Measurements from ENCODE around the gene USP15. TPM values are rescaled to one million over a fixed set of nuclear protein-coding genes. Genes with fewer than 3 reads are reported as not detected.

Gene USP15
- total and polyA plus RNA-seq, 4 donors, result 16.3 to 102 (median 66.1) TPM

- intact Hi-C loops (cut with DNase I), result loop anchor here in 1 of 2 donors (10.0 kb wide), 1 partner anchor 80 kb away; no protein-coding TSS in a partner anchor
These were observed 34.2 kb downstream of the USP15 start for GRCh38 chr12:62294378-62294777.

GRCh38 chr12:62296001-62296400 is 35.8 kb downstream of the USP15 start:
- WGBS, 2 donors, result 94% methylated on average over 2 of the region's 2 CpGs
- H3K4me3 ChIP-seq (ENCODE audit: low read length in 2 of 2), result no peak overlapping the region
- H3K9me3 ChIP-seq (ENCODE audit: control insufficient read depth, low read length), result peaks cover 2% of the 10 kb centered on the region
- H3K36me3 ChIP-seq (ENCODE audit: control insufficient read depth in 1 of 2, insufficient read depth in 2 of 2, low read length in 1 of 2), result peaks cover 0 to 2% of the 10 kb centered on the region in 2 donors
- intact Hi-C loops (cut with DNase I), result loop anchor here in 1 of 2 donors (10.0 kb wide), 1 partner anchor 79 kb away; no protein-coding TSS in a partner anchor
- DNase-seq (no peak), ATAC-seq (ENCODE audit: low FRiP score) (no peak)
- no peak overlapping the region for H3K27ac ChIP-seq (ENCODE audit: low read depth in 1 of 2, low read length in 2 of 2)
- peaks cover 0 to 2% of the 10 kb centered on the region in 2 donors for H3K4me1 ChIP-seq (ENCODE audit: control insufficient read depth in 1 of 2, insufficient read depth in 2 of 2, low read length in 2 of 2)
- H3K27me3 ChIP-seq (ENCODE audit: control insufficient read depth in 1 of 2, insufficient read depth in 2 of 2, low read length in 1 of 2), result no peaks in the 10 kb centered on the region

More at GRCh38 chr12:62294378-62294777, 34.2 kb downstream of the USP15 start:
- H3K27ac ChIP-seq (ENCODE audit: low read depth in 1 of 2, low read length in 2 of 2), result no peak overlapping the region
- 94 to 100% methylated on average over 1 of the region's 1 CpG for WGBS, 2 donors
- ATAC-seq (ENCODE audit: low FRiP score) (no peak), DNase-seq (no peak)
- no peaks in the 10 kb centered on the region for H3K27me3 ChIP-seq (ENCODE audit: control insufficient read depth in 1 of 2, insufficient read depth in 2 of 2, low read length in 1 of 2)
- peaks cover 0 to 2% of the 10 kb centered on the region in 2 donors for H3K36me3 ChIP-seq (ENCODE audit: control insufficient read depth in 1 of 2, insufficient read depth in 2 of 2, low read length in 1 of 2)
- no peak overlapping the region for H3K4me3 ChIP-seq (ENCODE audit: low read length in 2 of 2)
- peaks cover 0 to 2% of the 10 kb centered on the region in 2 donors for H3K4me1 ChIP-seq (ENCODE audit: control insufficient read depth in 1 of 2, insufficient read depth in 2 of 2, low read length in 2 of 2)
- peaks cover 2% of the 10 kb centered on the region for H3K9me3 ChIP-seq (ENCODE audit: control insufficient read depth, low read length)

GRCh38 chr12:62297321-62297720 is 37.1 kb downstream of the USP15 start:
- Histone ChIP-seq H3K36me3 (ENCODE audit: control insufficient read depth in 1 of 2, insufficient read depth in 2 of 2, low read length in 1 of 2) (peaks cover 0 to 2% of the 10 kb centered on the region in 2 donors), H3K4me3 (ENCODE audit: low read length in 2 of 2) (no peak overlapping the region), H3K4me1 (ENCODE audit: control insufficient read depth in 1 of 2, insufficient read depth in 2 of 2, low read length in 2 of 2) (peaks cover 0 to 2% of the 10 kb centered on the region in 2 donors), H3K27me3 (ENCODE audit: control insufficient read depth in 1 of 2, insufficient read depth in 2 of 2, low read length in 1 of 2) (no peaks in the 10 kb centered on the region), H3K9me3 (ENCODE audit: control insufficient read depth, low read length) (peaks cover 2% of the 10 kb centered on the region), H3K27ac (ENCODE audit: low read depth in 1 of 2, low read length in 2 of 2) (no peak overlapping the region)
- DNase-seq (no peak), ATAC-seq (ENCODE audit: low FRiP score) (no peak)
- intact Hi-C loops (cut with DNase I), result loop anchor here in 1 of 2 donors (10.0 kb wide), 1 partner anchor 77 kb away; no protein-coding TSS in a partner anchor

GRCh38 chr12:62299617-62300016 is 39.4 kb downstream of the USP15 start:
- peaks cover 2% of the 10 kb centered on the region for H3K9me3 ChIP-seq (ENCODE audit: control insufficient read depth, low read length)
- no peak overlapping the region for H3K4me3 ChIP-seq (ENCODE audit: low read length in 2 of 2)
- ATAC-seq (ENCODE audit: low FRiP score), result no peak
- H3K4me1 ChIP-seq (ENCODE audit: control insufficient read depth in 1 of 2, insufficient read depth in 2 of 2, low read length in 2 of 2), result peaks cover 0 to 2% of the 10 kb centered on the region in 2 donors
- no peak for DNase-seq
- H3K36me3 ChIP-seq (ENCODE audit: control insufficient read depth in 1 of 2, insufficient read depth in 2 of 2, low read length in 1 of 2), result peaks cover 2 to 3% of the 10 kb centered on the region in 2 donors
- H3K27me3 ChIP-seq (ENCODE audit: control insufficient read depth in 1 of 2, insufficient read depth in 2 of 2, low read length in 1 of 2), result no peaks in the 10 kb centered on the region
- no peak overlapping the region for H3K27ac ChIP-seq (ENCODE audit: low read depth in 1 of 2, low read length in 2 of 2)
- intact Hi-C loops (cut with DNase I), result loop anchor here in 1 of 2 donors (10.0 kb wide), 1 partner anchor 75 kb away; no protein-coding TSS in a partner anchor
- WGBS, 2 donors, result 25 to 31% methylated on average over 3 of the region's 3 CpGs

- ATAC-seq (ENCODE audit: low FRiP score) (no peak), DNase-seq (no peak)
- intact Hi-C loops (cut with DNase I), result no loop called here
- Histone ChIP-seq H3K27ac (ENCODE audit: low read depth in 1 of 2, low read length in 2 of 2) (no peak overlapping the region), H3K27me3 (ENCODE audit: control insufficient read depth in 1 of 2, insufficient read depth in 2 of 2, low read length in 1 of 2) (no peaks in the 10 kb centered on the region), H3K36me3 (ENCODE audit: control insufficient read depth in 1 of 2, insufficient read depth in 2 of 2, low read length in 1 of 2) (peaks cover 0 to 3% of the 10 kb centered on the region in 2 donors), H3K9me3 (ENCODE audit: control insufficient read depth, low read length) (peaks cover 2% of the 10 kb centered on the region), H3K4me1 (ENCODE audit: control insufficient read depth in 1 of 2, insufficient read depth in 2 of 2, low read length in 2 of 2) (no peaks in the 10 kb centered on the region), H3K4me3 (ENCODE audit: low read length in 2 of 2) (no peak overlapping the region)
- WGBS, 2 donors, result 78 to 81% methylated on average over 6 of the region's 6 CpGs
These were observed 41.0 kb downstream of the USP15 start for GRCh38 chr12:62301080-62301798.

- no peak for DNase-seq
- Histone ChIP-seq H3K9me3 (ENCODE audit: control insufficient read depth, low read length) (peaks cover 2% of the 10 kb centered on the region), H3K4me1 (ENCODE audit: control insufficient read depth in 1 of 2, insufficient read depth in 2 of 2, low read length in 2 of 2) (no peaks in the 10 kb centered on the region), H3K27ac (ENCODE audit: low read depth in 1 of 2, low read length in 2 of 2) (no peak overlapping the region), H3K36me3 (ENCODE audit: control insufficient read depth in 1 of 2, insufficient read depth in 2 of 2, low read length in 1 of 2) (peaks cover 0 to 3% of the 10 kb centered on the region in 2 donors), H3K27me3 (ENCODE audit: control insufficient read depth in 1 of 2, insufficient read depth in 2 of 2, low read length in 1 of 2) (no peaks in the 10 kb centered on the region), H3K4me3 (ENCODE audit: low read length in 2 of 2) (no peak overlapping the region)
- WGBS, 2 donors, result 27 to 51% methylated on average over 1 of the region's 1 CpG
- intact Hi-C loops (cut with DNase I), result no loop called here
- ATAC-seq (ENCODE audit: low FRiP score), result no peak
These were observed 41.6 kb downstream of the USP15 start for GRCh38 chr12:62301799-62302133.

- H3K4me3 ChIP-seq (ENCODE audit: low read length in 2 of 2), result no peak overlapping the region
- no peaks in the 10 kb centered on the region for H3K27me3 ChIP-seq (ENCODE audit: control insufficient read depth in 1 of 2, insufficient read depth in 2 of 2, low read length in 1 of 2)
- H3K27ac ChIP-seq (ENCODE audit: low read depth in 1 of 2, low read length in 2 of 2), result no peak overlapping the region
- DNase-seq (no peak), ATAC-seq (ENCODE audit: low FRiP score) (no peak)
- no peaks in the 10 kb centered on the region for H3K4me1 ChIP-seq (ENCODE audit: control insufficient read depth in 1 of 2, insufficient read depth in 2 of 2, low read length in 2 of 2)
- intact Hi-C loops (cut with DNase I), result no loop called here
- WGBS, 2 donors, result 97 to 99% methylated on average over 3 of the region's 3 CpGs
- no peaks in the 10 kb centered on the region for H3K9me3 ChIP-seq (ENCODE audit: control insufficient read depth, low read length)
- H3K36me3 ChIP-seq (ENCODE audit: control insufficient read depth in 1 of 2, insufficient read depth in 2 of 2, low read length in 1 of 2), result peaks cover 0 to 3% of the 10 kb centered on the region in 2 donors
These were observed 44.4 kb downstream of the USP15 start for GRCh38 chr12:62304560-62304959.

- intact Hi-C loops (cut with DNase I), result loop anchor here in 1 of 2 donors (5.0 kb wide), 1 partner anchor 33 kb away; no protein-coding TSS in a partner anchor
- DNase-seq, result no peak
- H3K27ac ChIP-seq (ENCODE audit: low read depth in 1 of 2, low read length in 2 of 2), result no peak overlapping the region
- ATAC-seq (ENCODE audit: low FRiP score), result no peak
- H3K27me3 ChIP-seq (ENCODE audit: control insufficient read depth in 1 of 2, insufficient read depth in 2 of 2, low read length in 1 of 2), result no peaks in the 10 kb centered on the region
- H3K4me1 ChIP-seq (ENCODE audit: control insufficient read depth in 1 of 2, insufficient read depth in 2 of 2, low read length in 2 of 2), result no peaks in the 10 kb centered on the region
- H3K36me3 ChIP-seq (ENCODE audit: control insufficient read depth in 1 of 2, insufficient read depth in 2 of 2, low read length in 1 of 2), result peaks cover 0 to 3% of the 10 kb centered on the region in 2 donors
- no peak overlapping the region for H3K4me3 ChIP-seq (ENCODE audit: low read length in 2 of 2)
- 98 to 100% methylated on average over 8 of the region's 8 CpGs for WGBS, 2 donors
- H3K9me3 ChIP-seq (ENCODE audit: control insufficient read depth, low read length), result no peaks in the 10 kb centered on the region
These were observed 45.6 kb downstream of the USP15 start for GRCh38 chr12:62305778-62306177.

All from aorta (tissue), 5 donors.